Measurements from ENCODE around the gene FHOD3. TPM values are rescaled to one million over a fixed set of nuclear protein-coding genes. Genes with fewer than 3 reads are reported as not detected.

FHOD3 gene
- polyA plus RNA-seq, 3 donors, result 36.0 to 44.2 (median 39.2) TPM

GRCh38 chr18:36516258-36516657 is 218.7 kb downstream of the FHOD3 start:
- no peak for DNase-seq

- DNase-seq, result no peak
These were observed 219.2 kb downstream of the FHOD3 start for GRCh38 chr18:36516726-36517125.

DNA sequence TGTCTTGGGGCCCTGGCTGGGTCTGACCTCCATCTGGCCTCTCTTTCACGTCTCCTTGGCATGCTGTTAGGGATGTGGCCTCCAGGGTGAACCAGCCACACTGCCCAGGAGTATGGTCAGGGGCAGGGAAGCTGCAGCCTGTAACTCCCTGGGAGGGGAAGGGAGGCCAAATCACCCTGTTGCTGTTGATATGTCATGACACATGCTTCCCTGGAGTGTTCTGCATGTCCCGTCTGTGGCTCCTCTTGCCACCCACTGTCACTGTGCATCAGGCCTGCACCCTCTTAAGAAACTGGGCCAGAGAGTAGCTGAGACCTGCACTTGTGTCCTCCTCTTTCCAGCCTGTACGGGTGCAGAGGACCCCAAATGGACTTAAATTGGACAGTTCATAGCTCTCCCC is 221.3 kb downstream of the FHOD3 start:
- no peak for DNase-seq

DNA sequence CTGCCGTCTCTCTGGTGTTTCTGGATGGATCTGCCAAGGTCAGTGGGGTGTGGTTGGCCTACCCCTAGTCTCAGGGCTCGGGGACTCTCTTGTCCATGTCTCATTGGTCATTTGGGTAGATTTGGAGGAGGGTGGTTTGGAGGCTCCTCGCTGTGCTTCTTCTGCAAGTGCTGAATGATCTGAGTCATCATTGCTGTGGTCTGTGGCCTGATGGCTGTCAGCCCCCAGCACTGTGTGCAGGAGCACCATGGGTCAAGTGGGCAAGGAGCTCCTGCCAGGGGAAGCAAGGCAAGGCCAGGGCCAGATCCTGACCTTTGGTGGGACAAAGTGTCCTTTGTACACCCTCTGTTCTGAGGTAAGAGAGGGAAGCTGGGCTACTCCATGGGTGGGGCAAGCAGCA is 221.8 kb downstream of the FHOD3 start:
- no peak for DNase-seq

DNA sequence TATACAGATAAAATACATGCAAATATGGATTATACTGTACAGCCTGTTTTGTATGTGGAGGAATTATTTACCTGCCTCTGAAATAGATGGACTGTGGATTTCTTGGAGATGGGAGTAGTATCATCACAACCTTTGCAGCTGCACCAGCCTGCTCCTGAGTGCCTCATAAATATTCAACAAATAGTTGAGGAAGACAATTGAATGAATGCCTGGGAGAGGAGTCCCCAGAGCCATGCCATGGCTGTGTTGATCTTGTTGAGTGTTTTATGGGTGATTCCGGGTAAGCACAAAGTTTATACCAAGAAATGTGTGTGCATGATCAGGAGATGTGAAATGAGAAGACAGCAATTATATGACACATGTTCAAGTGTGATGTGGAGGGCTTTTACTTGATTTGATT is 225.0 kb downstream of the FHOD3 start:
- no peak for DNase-seq

DNA sequence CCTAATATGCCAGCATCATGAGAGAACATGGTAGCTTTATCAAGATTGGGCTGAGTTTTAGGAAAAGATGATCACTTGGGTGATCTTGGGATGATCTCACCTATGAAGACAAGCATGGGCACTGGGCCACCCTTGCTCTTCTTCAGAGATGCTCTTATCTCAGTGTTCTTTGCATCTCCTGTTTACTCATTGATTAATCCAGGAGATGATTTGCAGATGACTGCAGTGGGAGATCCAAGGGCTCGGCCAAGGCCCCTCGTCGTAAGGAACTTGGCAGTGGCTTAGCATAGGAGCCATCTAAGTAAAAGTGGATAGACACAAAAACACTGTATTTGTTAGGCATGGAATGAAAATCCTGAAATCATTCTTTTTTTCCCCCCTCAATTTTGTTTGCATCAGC is 228.4 kb downstream of the FHOD3 start:
- no peak for DNase-seq

- DNase-seq, result no peak
These were observed 229.1 kb downstream of the FHOD3 start for GRCh38 chr18:36526611-36527010.

- no peak for DNase-seq
These were observed 229.5 kb downstream of the FHOD3 start for GRCh38 chr18:36527051-36527450.

- no peak for DNase-seq
These were observed 230.4 kb downstream of the FHOD3 start for GRCh38 chr18:36527740-36528455.

GRCh38 chr18:36529747-36530146 is 232.2 kb downstream of the FHOD3 start:
- no peak for DNase-seq

GRCh38 chr18:36530676-36531405 is 233.3 kb downstream of the FHOD3 start:
- DNase-seq, result no peak

GRCh38 chr18:36531636-36532035 is 234.1 kb downstream of the FHOD3 start:
- no peak for DNase-seq

GRCh38 chr18:36532394-36532793 is 234.9 kb downstream of the FHOD3 start:
- no peak for DNase-seq

GRCh38 chr18:36532815-36533214 is 235.3 kb downstream of the FHOD3 start:
- no peak for DNase-seq

GRCh38 chr18:36533446-36534153 is 236.1 kb downstream of the FHOD3 start:
- no peak for DNase-seq

DNA sequence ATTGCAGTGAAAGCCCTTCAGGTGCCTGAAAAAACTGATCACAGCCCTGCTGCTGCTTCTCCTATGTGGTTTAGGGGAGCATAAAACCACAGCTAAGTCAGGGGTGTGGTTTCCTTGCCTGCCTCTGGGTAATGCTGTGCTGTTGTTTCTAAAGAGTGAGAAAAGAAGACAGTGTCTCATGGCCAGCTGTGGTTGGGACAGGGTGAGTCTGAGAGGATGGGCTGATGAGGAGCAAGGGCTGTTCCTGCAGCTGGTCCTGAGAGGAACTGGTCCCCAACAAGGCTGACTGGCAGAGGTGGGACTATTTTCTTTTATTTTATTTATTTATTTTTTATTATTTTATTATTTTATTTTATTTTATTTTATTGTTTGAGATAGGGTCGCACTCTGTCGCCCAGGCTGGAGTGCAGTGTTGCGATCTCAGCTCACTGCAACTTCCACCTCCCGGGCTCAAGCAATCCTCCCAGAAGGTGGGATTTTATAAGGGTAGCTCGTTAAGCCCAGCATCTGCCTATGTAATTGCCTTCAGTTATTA is 236.7 kb downstream of the FHOD3 start:
- DNase-seq, result no peak

DNA sequence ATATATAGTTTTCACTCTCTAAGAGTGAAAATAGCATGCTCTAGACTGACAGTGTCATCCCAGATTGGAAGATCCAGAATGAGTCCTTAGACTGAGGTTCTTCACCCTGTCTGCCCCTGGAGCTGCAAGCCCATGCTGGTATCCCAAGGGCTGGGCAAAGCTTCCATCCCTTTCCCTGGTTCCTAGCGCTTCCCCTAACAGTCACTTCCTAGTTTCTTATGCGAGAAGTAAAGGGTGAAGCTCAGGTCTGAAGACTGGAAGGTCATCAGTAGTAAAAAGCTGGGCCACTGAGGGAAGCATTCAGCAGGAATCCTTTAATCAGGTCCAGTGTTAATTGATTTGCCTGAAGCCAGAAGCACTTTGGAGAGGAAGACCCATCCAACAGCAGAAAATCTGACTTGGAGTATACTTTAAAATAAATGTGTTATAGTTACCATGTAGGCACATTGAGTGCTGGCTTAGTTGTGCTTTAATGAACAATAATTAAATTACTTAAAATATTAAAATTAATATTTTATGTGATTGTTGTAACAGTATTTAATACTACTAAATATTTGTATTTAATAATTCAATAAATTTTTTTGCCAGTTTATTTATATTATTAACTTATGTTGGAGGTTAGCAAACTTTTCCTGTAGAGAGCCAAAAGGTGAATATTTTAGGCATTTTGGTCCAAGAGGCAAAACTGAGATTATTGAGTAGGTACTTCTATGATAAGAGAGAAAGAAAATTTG is 237.9 kb downstream of the FHOD3 start:
- no peak for DNase-seq

- no peak for DNase-seq
These were observed 238.9 kb downstream of the FHOD3 start for GRCh38 chr18:36536426-36536825.

- DNase-seq, result no peak
These were observed 239.8 kb downstream of the FHOD3 start for GRCh38 chr18:36537289-36537688.

DNA sequence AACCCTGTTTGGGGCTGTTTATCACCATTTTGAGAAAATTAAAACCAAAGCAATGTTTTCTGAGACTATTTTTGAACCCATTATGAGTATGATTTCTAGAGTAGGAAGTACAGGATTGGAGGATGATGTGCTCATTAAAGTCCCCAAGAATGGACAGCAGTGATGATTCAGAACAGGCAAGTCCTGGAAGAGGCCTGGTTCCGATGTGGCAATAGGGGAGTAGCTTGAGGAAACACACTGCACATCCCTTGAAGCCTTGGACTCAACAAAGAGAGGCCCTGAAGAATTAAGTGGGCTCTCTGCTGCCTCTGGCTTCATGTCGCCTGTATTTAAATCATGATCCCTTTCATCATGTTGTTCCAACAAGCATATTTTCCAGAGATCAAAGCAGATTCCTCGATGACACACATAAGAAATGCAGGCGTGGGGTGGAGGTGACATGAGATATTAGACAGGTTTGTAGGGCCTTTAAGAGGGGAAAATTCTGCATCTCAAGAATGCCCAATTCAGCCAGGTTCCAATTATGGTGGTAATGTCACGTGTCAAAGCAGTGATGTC is 242.2 kb downstream of the FHOD3 start:
- no peak for DNase-seq

DNA sequence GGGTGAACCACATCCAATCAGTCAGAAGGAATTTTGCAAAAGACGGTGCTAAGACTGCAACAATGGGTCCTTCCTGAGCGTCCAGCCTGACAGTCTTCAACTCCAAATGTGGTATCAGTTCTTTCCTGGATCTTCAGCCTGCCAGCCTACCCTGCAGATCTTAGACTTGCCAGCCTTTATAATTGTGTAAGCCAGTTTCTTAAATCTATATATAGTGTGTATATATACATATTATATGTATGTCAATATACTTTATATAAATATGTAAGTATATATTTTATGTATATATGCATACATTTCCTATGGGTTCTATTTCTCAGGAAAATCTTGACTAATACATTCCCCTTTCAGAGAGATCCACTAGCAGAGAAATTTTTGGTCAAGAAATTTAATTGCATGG is 245.5 kb downstream of the FHOD3 start:
- no peak for DNase-seq

All from renal pelvis (tissue), 4 donors.